Measurements from ENCODE around the gene CFAP74.

CFAP74 gene

GRCh38 chr1:1971688-1972087 is 31.9 kb downstream of the CFAP74 start:
- no peak for DNase-seq (ENCODE audit: low read depth in 2 of 2)

GRCh38 chr1:1971017-1971416 is 32.6 kb downstream of the CFAP74 start:
- no peak for DNase-seq (ENCODE audit: low read depth in 2 of 2)

GRCh38 chr1:1969953-1970716 is 33.5 kb downstream of the CFAP74 start:
- DNase-seq (ENCODE audit: low read depth in 2 of 2) = no peak

- DNase-seq (ENCODE audit: low read depth in 2 of 2) = no peak
Observed at GRCh38 chr1:1969505-1969900, 34.1 kb downstream of the CFAP74 start.

GRCh38 chr1:1968767-1969504 is 34.6 kb downstream of the CFAP74 start:
- DNase-seq (ENCODE audit: low read depth in 2 of 2) = no peak

GRCh38 chr1:1967879-1968278 is 35.7 kb downstream of the CFAP74 start:
- no peak for DNase-seq (ENCODE audit: low read depth in 2 of 2)

GRCh38 chr1:1967151-1967550 is 36.4 kb downstream of the CFAP74 start:
- no peak for DNase-seq (ENCODE audit: low read depth in 2 of 2)

GRCh38 chr1:1966071-1966740 is 37.4 kb downstream of the CFAP74 start:
- no peak for DNase-seq (ENCODE audit: low read depth in 2 of 2)

- no peak for DNase-seq (ENCODE audit: low read depth in 2 of 2)
Observed at GRCh38 chr1:1965546-1965945, 38.0 kb downstream of the CFAP74 start.

GRCh38 chr1:1964811-1965210 is 38.8 kb downstream of the CFAP74 start:
- DNase-seq (ENCODE audit: low read depth in 2 of 2) = no peak

- DNase-seq (ENCODE audit: low read depth in 2 of 2) = no peak
Observed at GRCh38 chr1:1963570-1963969, 40.0 kb downstream of the CFAP74 start.

- no peak for DNase-seq (ENCODE audit: low read depth in 2 of 2)
Observed at GRCh38 chr1:1962752-1963151, 40.8 kb downstream of the CFAP74 start.

- no peak for DNase-seq (ENCODE audit: low read depth in 2 of 2)
Observed at GRCh38 chr1:1960480-1961196, 42.9 kb downstream of the CFAP74 start.

GRCh38 chr1:1959840-1960479 is 43.6 kb downstream of the CFAP74 start:
- DNase-seq (ENCODE audit: low read depth in 2 of 2) = peak; percentile 65 to 75

- DNase-seq (ENCODE audit: low read depth in 2 of 2) = no peak
Observed at GRCh38 chr1:1959459-1959839, 44.1 kb downstream of the CFAP74 start.

GRCh38 chr1:1958071-1958541 is 45.5 kb downstream of the CFAP74 start:
- DNase-seq (ENCODE audit: low read depth in 2 of 2) = no peak

GRCh38 chr1:1957533-1957961 is 46.0 kb downstream of the CFAP74 start:
- DNase-seq (ENCODE audit: low read depth in 2 of 2) = no peak

GRCh38 chr1:1956586-1957532 is 46.7 kb downstream of the CFAP74 start:
- DNase-seq (ENCODE audit: low read depth in 2 of 2) = no peak

GRCh38 chr1:1956101-1956500 is 47.5 kb downstream of the CFAP74 start:
- no peak for DNase-seq (ENCODE audit: low read depth in 2 of 2)

GRCh38 chr1:1955621-1956094 is 47.9 kb downstream of the CFAP74 start:
- no peak for DNase-seq (ENCODE audit: low read depth in 2 of 2)
